ENCODE data around the gene UST.
"Not testable (repeated sequence)": the region's sequence is repeated elsewhere in the genome, so short reads cannot be mapped to it uniquely, and the experiment has no call there.

The UST gene

DNA sequence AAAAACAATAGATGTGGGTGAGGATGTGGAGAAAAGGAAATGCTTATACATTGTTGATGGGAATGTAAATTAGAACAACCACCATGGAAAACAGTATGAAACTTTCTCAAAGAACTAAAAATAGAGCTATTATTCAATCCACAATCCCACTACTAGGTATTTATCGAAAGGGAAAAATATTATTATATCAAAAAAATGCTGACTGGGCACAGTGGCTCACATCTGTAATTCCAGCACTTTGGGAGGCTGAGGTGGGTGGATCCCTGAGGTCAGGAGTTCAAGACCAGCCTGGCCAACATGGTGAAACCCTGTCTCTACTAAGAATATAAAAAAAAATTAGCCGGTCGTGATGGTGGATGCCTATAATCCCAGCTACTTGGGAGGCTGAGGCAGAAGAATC lies 357.1 kb downstream of the UST start:
- not testable (repeated sequence) for DNase-seq

DNA sequence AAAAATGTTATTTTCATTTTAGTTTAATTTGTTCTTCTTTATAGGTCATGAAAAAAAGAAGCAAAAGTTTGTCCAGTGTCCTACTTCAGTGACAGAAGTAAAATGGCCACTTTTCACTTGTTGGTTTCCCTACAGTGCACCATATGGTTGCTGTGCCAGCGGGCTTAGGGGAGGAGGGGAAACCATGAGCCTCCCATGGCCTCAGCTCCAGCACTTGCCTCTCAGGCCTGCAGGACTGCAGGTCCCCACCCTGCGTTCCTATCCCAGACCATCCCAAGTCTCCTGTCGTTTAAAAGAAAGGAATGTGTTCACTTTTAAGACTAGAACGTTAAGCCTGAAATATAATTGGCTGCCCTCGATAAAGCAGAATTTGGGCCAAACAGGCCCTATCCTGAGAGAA lies 360.7 kb downstream of the UST start:
- no peak for DNase-seq

DNA sequence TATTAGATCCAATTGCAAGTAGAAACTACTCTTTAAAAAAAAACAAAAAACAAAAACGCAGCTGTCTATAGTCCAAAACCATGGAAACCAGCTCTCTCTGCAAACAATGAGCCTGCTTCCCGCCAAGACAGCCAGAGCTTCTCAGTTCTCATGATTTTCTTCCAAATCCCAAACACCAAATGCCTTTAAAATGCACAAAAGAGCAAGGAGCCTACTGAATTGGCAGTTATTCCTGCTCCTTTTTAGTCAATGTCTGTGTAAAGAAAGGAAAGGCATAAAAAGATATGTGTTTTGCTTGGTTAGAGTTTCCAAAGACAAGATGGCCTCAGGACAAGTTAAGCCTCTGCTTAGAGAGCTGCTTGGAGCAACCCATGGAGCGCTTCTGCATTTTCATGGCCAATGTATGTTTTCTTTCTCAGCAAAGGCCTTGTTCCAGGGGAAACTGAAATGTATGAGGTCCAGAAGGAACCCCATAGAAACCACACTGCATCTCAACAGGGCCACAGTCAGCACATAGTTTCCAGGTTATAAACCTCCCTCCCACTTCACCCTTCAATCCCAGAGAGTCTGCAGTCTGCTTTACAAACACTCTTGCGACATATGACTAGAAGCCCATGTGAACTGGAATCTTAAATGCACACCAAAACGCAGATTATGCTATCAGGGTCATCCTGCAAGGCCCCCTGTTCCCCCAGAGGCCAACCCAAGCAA lies 361.4 kb downstream of the UST start:
- DNase-seq = no peak

DNA sequence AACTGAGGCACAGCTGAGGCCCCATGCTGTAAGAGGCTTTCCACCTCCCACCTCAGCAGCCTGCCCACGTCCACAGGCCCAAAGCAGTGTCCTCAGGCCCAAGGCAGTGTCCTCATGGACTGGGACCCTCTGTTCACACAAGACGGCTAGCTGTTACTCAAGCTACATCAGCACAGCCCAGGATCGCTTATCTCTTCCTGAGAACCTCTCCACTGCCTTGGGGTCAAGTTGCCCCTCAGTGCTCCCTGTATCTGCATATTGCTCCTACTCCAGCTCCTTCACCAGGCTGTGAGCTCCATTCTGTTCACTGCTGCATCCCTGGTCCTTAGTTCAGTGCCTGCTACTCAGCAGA lies 361.9 kb downstream of the UST start:
- DNase-seq = no peak

DNA sequence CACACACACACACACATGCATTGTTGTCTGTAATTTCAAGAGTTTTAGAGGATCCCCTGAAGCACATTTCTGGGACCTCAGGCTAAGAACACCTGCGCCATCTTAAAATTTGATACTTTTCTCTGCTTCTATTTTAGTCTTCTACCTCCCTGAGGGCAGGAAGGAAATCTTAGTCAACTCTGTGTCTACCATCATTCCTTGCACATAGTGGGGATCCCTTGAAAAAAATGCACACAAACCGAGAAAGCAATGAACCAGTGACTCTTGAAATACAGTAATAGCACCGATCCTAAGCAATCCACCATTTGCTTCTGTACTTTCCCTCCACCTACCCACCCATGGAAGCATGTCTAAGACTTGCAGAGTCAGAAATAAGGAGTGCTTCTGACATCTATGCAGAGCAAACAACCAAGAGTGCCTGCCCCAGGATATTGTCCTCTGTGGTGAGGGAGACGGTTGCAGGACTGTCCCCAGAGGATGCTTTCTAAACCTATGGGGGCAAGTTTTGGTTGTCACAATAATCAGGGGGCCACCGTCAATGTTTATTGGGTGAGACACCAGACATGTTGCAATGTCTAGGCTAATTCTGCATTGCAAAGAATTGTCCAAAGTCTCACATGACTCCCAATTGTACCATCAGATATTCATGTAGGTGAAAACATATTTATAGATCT lies 362.7 kb downstream of the UST start:
- DNase-seq = no peak

DNA sequence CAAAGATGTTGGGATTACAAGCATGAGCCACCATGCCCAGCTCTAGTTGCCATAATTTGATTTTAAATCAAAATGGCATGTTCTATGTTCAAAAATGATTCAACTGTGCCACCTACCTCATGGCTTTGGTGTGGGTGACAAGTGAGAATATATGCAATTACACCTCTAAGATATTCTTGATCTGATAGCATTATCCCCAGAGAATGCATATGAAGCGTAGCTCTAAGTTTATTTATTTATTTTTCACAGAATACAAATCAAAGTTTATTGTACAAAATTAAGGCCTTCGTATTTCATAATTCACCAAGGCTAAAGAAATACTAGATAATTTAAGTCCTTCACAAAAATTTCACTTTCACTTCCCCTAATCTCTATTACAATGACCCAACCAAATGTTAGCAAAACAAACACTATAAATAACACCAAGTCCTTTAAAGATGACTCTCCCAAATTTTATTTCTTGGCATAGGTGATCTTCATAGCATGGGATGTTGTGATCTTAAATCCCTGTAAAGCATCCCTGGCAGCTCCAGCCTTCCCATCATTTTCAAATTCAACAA lies 364.8 kb downstream of the UST start:
- no peak for DNase-seq

DNA sequence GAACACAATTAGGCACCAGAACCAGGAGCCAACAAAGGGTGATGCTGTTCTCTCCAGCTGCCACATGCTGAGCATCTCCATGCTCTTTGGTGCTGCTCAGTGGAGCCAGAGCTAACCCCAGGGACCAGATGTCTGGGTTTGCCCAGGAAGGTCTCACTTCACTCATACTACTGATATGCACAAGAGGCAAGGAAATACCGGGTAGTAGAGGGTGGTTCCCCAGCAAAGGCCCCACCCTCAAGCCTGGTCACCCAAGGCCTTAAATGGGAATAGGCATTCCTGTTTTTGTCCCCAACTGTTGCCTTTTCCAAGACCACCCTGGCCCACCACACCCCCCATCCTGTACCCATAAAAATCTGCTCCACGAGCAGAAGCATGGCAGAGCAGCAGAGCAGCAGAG lies 366.1 kb downstream of the UST start:
- DNase-seq = no peak

DNA sequence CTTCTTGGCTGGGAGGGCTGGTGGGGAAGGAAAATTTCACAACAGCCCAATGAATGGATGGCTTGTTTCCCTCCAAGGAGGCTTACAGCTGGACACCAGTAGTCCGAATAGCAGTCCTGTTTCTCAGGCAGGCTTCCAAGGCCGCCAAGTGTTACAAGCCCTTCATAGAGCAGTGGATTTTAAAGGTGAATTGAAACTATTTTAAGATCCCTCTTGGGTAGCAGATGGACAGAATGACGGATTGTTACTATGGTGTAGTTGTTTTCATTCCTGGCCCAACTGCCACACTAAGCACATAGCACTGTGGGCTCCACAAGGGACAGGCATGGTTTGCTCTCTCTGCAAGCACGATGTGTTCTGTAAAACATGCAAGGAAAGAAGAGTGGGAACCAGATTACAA lies 367.3 kb downstream of the UST start:
- DNase-seq = no peak

DNA sequence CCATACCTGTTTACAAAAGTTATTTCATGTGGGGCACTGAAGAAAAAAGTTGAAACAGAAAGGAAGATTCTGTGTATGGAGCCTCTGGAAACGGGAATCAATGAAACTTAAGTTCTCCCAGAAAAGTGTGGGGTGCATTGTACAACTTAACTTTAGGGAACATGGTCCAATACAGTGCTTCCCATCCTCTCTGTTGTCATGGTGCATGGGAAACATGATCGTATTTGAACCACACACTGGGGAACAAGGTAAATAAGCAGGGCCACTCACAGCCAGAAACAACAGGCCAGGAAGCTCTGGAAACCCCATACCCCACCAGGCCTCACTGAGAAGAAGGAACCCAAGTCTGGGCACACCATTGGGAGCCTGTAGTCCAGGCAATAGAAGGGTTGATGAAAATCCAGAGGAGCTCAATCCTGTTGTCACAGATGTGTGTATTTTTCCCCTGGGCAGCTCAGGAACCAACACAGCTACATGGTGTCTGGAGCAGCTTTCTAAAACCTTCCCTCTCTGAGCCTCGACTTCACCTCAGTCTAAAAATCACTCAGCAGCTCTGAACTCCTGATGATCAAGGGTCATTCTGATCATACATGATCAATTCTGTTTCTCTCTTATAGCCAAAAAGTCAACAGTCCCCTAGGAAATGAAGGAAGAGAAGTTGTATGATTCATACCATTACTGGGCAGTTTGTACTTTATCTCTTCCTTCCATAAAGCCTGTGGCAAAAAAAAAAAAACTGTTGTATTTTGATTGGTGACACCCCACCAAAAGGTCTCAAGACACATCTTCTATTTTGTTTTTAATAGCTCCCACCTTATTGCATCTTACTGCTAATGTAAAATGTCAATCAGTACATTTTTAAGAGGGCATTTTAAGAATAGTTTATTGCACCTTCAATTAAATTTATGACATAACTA lies 372.2 kb downstream of the UST start:
- DNase-seq = no peak

DNA sequence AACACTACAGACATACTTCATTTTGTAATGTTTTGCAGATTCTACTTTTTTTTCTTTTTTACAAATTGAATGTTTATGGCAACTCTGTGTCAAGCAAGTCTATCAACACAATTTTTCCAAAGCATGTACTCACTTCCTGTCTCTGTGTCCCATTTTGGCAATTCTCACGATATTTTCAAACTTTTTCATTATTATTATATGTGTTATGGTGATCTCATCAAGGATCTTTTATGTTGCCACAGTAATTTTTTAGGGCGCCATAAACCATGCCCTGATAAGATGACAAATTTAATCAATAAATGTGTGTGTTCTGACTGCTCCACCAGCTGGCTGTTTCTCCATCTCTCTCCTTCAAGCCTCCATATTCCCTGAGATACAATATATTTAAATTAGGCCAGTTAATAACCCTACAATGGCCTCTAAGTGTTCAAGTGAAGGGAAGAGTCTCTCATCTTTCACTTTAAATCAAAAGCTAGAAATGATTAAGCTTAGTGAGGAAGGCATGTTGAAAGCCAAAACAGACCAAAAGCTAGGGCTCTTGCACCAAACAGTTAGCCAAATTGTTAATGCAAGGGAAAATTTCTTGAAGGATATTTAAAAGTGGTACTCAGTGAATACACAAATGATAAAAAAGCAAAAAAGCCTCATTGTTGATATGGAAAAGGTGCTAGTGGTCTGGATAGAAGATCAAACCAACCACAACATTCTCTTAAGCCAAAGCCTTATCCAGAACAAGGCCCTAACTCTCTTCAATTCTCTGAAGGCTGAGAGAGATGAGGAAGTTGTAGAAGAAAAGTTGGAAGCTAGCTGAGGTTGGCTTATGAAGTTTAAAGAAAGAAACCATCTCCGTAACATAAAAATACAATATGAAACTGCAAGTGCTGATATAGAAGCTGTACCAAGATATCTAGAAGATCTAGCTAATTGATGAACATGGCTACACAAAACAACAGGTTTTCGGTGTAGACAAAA lies 376.3 kb downstream of the UST start:
- DNase-seq = no peak

DNA sequence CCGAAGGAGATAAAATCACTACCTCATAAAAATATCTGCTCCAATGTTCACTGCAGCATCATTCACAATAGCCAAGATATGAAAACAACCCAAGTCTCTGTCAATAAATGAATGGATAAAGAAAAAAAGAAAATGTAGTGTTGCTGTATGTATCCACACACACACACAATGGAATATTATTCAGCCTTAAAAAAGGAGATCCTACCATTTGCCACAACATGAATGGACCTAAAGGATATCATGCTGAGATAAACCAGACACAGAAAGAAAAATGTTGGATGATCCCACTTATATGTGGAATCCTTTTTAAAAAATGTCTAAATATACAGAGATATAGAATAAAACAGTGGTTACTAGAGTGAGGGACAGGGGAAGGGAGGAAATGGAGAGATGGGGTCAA lies 378.5 kb downstream of the UST start:
- DNase-seq = no peak
